IPS-NIHi11 (cell line): ENCODE data around the gene CPEB3.

Experiments
- DNase-seq: peaks from one replicate; pipeline ENCODE4 v3.0.0; 2012; ENCODE audit warnings: mixed read lengths, low spot score

Gene CPEB3

DNA sequence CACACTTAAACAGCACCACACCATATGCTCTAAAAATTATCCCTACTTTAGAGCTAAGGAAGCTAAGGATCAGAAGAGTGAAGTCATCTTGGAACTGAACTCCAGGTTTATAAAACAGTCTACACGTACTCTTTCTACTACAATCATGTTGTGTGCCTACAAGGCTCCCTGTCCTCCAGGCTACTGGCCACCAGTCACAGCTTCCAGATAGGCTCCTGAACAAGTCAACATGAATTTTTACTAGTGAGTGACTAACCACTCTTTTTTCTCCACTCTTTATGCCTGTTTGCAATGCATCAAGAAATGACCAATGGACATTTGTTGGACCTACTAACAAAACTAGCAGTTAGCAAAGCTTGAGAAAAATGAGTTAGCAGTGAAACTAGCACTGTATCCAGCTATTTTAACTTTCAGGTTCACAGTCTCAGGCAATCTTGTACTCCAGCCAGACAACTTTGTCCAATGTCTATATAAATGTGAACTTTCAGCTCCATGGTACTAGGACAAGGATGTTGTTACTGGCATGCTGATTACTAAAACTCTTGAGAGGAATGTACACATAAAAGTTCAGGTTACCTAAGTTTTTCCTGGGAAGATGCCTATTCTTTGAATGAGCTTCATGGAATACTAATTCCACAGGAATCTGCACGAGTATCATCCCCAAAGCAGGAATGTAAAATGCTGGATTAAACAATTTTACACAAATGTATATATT lies 187.3 kb downstream of the CPEB3 start:
- no peak for DNase-seq

- no peak for DNase-seq
Observed at GRCh38 chr10:92102601-92103213, 188.2 kb downstream of the CPEB3 start.

DNA sequence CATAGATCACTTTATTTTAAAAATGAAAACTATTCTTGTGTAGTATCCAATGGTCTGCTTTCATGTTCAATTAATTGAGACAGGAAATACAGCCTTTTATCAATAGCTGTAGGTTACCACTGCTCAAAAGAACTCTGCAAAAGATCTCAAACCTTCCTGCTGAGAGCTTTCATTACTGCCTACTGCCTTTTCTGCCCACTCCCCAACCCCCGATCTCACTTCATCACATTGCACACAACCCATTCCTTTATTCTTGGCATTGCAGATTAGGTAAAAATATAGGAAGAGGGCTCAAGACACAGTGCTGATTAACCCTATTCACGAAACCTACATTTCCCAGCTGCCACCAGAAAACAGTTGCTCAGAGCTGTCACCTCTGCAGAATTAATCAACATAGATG lies 195.9 kb downstream of the CPEB3 start:
- no peak for DNase-seq

DNA sequence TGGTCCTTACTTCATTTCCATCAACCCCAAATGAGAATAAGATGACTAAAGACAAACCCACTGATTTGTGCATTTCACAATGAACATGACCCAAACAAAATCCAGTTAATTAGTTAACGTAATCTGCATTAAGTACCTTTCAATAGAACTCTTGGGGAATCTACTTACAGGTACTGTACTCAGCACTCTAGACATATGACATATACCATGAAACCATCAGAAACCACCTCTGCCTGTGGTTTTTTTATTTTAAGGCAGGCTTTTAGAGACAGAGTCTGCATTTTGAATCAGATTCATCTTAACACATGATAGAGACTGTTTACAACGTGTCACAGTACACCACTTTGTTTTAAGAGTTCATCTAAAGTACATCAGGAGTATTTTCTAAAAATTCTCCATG lies 198.9 kb downstream of the CPEB3 start:
- no peak for DNase-seq

GRCh38 chr10:92087750-92088395 lies 203.0 kb downstream of the CPEB3 start:
- peak; percentile 86 for DNase-seq

DNA sequence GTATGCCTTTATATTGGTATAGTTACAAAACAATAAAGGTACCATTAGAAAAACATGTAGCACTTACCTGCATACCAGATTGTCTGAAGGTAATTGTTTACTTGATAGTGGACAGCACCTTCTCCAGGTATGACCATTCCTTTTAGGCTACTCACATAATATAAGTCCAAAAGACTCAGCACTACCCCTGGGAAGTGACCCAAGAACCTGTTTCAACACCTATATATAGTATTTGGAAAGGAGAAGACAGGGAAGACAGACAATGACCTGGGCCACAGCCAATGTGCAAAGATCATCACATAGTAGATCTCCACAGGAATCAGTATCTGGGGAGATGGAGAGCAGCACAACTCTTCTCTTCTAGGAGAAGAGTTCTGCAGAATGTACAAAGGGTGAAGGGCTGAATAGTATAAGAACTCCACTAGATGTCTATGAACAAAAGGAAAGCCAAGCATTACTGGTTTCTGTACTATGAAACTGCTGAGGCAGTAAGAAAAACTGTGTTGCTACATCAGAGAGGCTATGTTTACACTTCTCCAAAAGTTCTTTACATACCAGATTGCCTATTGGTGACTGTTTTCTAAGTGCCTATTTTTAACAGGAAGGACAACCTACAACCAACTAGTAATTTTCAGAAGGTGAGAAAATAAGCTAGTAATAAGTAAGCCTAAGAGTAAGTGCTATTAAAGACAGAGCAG lies 208.1 kb downstream of the CPEB3 start:
- DNase-seq: no peak

DNA sequence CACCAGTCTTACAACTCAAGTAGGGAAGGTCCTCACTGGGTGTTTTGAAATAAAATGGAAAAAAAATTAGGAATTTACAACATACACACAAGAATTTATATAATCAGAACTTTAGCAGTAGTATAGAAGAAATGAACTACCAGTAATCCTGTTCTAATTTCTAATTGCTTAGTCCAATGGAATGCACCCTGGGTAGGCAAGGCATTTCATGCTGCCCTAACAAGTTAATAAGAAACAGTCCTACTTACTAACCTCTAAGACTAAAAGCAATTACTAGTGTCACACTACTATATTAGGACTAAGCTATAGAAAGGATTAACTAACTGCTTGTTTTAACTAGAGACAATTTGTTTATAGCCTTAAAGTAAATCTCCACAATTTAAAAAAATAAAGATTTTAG lies 209.2 kb downstream of the CPEB3 start:
- DNase-seq: no peak

DNA sequence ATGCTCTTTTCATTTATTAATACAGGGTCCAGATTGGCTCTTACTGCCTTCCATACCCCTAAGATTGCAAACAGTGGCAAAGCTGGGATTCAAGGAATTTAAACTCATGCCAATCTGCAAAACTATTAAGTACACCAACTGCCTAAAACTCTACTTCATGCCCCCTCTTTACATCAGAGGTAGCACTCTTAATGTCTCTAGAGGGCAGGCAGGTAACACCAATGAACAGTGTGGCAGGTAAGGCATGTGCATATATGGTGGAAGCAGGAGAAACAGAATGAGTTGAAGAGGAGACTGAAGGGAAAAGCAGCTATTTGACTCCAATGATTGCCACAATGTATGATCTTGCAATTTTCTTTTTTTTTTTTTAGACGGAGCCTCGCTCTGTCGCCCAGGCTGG lies 210.6 kb downstream of the CPEB3 start:
- DNase-seq: no peak

DNA sequence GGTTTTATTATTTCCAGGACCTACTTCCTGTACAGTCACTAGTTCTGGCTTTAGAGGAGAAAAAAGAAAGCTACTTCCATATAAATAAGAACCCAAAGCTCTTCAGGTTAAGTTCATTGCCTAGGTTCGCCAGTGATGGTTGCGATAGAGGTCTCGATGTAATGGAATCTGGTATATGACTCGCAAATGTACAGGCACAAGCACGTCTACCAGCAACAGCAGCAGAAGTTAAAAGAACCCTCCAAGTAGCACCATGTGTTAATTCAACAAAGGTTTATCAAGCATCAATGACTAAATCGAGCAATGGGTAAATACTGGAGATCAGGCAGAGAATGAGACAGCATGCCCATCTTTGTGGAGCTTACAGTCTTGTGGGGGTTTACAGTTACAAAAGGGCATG lies 211.9 kb downstream of the CPEB3 start:
- no peak for DNase-seq

DNA sequence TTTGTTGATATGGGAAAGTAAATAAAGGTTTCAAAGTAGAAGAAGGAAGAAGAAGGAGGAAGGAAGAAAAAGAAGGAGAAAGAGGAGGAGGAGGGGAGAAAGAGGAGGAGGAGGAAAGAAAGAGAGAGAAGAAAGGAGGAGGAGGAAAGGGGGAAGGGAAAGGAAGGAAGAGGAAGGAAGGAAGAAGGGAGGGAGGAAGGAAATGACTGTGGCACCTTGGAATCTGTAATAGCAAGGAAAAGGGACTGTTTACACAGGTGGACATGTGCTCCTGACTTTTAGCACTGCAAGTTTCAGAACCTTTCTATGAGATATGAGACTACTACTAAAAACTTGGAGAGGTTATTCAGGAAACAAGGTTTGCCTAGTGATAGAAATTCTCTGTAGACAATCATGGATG lies 214.2 kb downstream of the CPEB3 start:
- no peak for DNase-seq

DNA sequence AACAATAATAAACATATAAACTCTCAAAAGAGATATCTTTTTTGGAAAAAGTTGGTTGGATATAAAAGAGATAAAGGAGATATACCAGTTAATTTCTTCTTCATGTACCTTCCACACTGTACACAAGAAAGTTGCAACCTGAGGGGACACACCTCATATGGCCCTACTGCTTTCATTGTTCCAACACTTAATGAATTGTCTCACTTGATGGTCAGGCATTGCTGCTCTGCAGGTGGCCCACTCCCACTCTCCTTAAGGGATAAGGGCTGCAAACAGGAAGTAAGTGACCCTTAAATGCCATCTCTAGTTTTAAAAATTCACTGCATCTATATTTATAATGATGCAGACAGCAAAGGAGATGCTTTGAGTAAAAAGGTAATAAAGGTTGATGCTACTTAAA lies 215.0 kb downstream of the CPEB3 start:
- no peak for DNase-seq

DNA sequence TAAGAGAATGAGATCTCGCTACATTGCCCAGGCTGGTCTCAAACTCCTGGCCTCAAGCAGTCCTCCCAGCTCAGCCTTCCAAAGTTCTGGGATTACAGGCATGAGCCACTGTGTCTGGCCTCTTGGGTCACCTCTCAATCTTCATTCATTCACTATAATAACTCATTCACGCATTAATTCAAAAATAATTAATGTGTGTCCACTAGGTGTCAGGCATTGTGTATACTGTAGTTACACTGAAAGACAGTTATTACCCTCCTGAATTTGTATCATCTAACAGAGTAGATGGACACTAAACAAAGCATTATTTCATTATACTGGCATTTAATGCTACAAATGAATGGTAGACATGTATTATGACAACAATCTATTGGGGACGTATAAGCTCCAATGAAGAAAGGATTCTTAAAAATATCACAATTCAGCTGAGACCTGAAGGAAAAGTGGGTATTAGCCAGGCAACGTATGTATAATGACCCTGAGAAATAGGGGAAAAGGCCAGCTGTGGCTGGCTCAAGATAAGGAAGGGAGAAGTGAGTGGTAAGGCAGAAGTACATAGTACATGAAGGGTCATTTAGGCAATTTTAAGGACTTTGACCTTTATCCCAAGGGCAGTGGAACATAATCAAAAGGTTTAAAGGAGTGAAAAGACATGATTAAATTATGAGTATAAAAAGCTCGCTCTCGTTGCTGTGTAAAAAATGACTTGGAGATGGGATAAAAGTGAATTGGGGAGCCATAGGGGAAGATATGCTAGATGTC lies 216.6 kb downstream of the CPEB3 start:
- no peak for DNase-seq

GRCh38 chr10:92068900-92069299 lies 222.0 kb downstream of the CPEB3 start:
- DNase-seq: no peak

GRCh38 chr10:92066386-92066785 lies 224.5 kb downstream of the CPEB3 start:
- DNase-seq: no peak

- DNase-seq: no peak
Observed at GRCh38 chr10:92064506-92064905, 226.4 kb downstream of the CPEB3 start.

DNA sequence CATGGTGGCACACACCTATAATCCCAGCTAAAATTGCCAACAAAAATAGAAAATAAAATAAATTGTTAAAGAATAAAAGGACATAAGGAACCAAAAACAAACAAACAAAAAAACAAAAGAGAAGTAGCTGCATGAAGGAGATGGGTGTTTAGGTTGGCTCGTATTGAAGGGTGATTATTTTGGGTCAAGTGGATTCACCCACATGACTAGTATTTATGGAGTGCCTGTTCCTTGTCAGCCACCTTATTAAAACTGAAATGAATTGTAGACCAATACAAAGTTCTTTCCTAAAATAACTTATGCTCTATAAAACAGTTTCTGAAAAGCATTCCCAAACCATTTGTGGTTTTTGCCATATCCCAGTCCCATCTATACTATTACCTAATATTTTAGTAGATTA lies 228.6 kb downstream of the CPEB3 start:
- no peak for DNase-seq

- no peak for DNase-seq
Observed at GRCh38 chr10:92054807-92055206, 236.1 kb downstream of the CPEB3 start.

DNA sequence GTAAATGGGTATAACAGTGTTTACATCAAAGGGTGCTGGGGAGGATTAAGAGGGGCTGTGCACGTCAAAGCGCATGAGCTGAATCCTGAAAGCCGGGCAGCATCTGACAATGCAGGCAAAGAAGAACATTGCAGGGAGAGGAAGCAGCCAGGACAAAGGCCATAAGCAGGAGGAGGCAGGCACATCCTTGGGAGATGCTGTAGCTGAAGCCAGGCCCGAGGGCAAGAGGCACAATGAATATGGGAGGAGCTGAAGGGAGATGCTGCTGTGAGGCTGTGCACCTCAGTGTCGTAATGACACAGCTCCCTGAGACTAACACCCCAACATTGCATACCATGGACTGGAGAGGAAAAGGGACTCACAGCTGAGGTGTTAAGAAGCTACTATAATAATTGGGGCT lies 238.1 kb downstream of the CPEB3 start:
- DNase-seq: peak; percentile 23

DNA sequence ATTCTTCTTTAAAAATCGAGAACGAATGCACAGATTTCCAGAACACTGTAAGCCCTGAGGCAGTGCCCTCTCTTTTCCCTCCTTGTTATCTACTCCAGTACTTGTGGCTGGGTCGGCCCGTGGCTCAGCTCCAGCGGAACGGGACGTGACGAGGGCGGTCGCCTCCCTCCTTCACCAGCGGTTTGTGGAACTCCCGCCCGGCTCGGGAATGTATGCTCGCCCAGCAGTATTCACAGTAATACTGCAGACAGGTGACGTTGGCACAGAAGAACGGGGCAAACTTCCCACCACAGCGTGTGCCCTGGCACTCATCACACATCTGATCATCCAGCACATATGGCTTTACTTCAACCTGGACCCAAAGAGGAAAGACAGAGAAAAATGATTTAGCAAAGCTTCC lies 238.8 kb downstream of the CPEB3 start:
- no peak for DNase-seq

- DNase-seq: no peak
Observed at GRCh38 chr10:92047215-92047614, 243.7 kb downstream of the CPEB3 start.

GRCh38 chr10:92045641-92046106 lies 245.2 kb downstream of the CPEB3 start:
- peak; percentile 60 for DNase-seq

DNA sequence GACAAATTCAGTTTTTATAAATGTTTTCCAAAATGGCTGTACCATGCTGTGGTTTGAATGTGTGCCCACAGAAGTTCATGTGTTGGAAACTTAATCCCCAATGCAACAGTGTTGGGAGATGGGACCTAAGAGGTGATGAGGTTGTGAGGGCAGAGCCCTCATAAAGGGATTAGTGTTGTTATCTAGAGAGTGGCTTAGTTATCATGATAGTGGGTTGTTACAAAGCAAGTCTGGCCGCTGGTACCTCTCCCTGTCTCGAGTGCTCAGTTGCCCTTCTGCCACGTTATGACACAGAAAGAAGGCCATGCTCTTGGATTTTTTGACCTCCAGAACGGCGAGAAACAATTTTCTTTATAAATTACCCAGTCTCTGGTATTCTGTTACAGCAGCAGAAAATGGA lies 248.3 kb downstream of the CPEB3 start:
- no peak for DNase-seq
